ENCODE data around the gene GREB1.

The GREB1 gene

DNA sequence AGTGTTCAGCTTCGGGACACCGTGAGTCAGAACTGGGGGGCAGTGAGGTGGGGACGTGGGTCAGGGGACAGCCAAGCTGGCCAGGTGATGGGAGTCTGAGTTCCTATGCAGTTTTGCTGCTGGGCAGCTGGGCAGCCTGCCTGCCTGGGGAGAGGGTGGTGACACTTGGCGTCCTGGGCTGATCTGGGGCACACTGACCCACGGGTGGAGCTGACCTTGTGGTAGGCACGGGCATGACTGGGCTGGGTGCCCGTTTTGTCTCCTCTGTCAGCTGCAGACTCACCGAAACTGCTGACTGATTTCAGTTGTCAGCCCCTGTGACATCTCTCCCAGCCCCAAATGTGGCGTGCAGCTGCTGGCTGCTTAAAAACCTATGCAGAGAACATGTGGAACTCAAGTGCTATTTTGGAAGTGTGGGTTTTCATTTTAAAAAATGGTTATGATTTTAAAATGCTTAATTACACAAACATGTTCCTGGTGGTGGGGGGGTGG lies 35.3 kb upstream of the GREB1 start:
- Histone ChIP-seq H4K20me1 (ENCODE audit: low read depth, low read length) (no peaks in the 10 kb centered on the region), H3K9ac (ENCODE audit: low read length) (no peak overlapping the region), H2AFZ (ENCODE audit: low read depth, low read length, severe bottlenecking) (no peak overlapping the region), H3K36me3 (ENCODE audit: low read length) (no peaks in the 10 kb centered on the region), H3K4me3 (ENCODE audit: insufficient read depth, low read length, poor library complexity, severe bottlenecking) (no peak overlapping the region), H3F3A (ENCODE audit: insufficient read depth) (no peaks in the 10 kb centered on the region), H3K9me3 (ENCODE audit: insufficient read depth, low read length) (no peaks in the 10 kb centered on the region), H3K79me2 (ENCODE audit: insufficient read depth, low read length) (no peaks in the 10 kb centered on the region), H3K9me2 (replicated peaks; ENCODE audit: insufficient read depth, low read length) (no peaks in the 10 kb centered on the region), H3K4me2 (ENCODE audit: low read depth, low read length, poor library complexity, severe bottlenecking) (no peak overlapping the region), H3K27ac (ENCODE audit: low read depth, low read length) (no peak overlapping the region), H3K27me3 (ENCODE audit: low read length) (no peaks in the 10 kb centered on the region)
- TF ChIP-seq CTCF (IDR thresholded peaks at IDR 0.05; ENCODE audit: insufficient read depth, low read length, poor library complexity, severe bottlenecking) (no peak), EZH2phosphoT487 (conservative IDR thresholded peaks at IDR 0.05; ENCODE audit: low read length) (no peak)

GRCh38 chr2:11499081-11499743 lies 34.6 kb upstream of the GREB1 start:
- Histone ChIP-seq H3K9ac (ENCODE audit: low read length) (no peak overlapping the region), H3K4me3 (ENCODE audit: insufficient read depth, low read length, poor library complexity, severe bottlenecking) (no peak overlapping the region), H4K20me1 (ENCODE audit: low read depth, low read length) (no peaks in the 10 kb centered on the region), H3K9me3 (ENCODE audit: insufficient read depth, low read length) (no peaks in the 10 kb centered on the region), H3K27ac (ENCODE audit: low read depth, low read length) (no peak overlapping the region), H3K9me2 (replicated peaks; ENCODE audit: insufficient read depth, low read length) (no peaks in the 10 kb centered on the region), H3K79me2 (ENCODE audit: insufficient read depth, low read length) (no peaks in the 10 kb centered on the region), H3K36me3 (ENCODE audit: low read length) (no peaks in the 10 kb centered on the region), H3K4me2 (ENCODE audit: low read depth, low read length, poor library complexity, severe bottlenecking) (no peak overlapping the region), H3K27me3 (ENCODE audit: low read length) (no peaks in the 10 kb centered on the region), H3F3A (ENCODE audit: insufficient read depth) (no peaks in the 10 kb centered on the region), H2AFZ (ENCODE audit: low read depth, low read length, severe bottlenecking) (no peak overlapping the region)
- TF ChIP-seq EZH2phosphoT487 (conservative IDR thresholded peaks at IDR 0.05; ENCODE audit: low read length) = no peak
- no peak for TF ChIP-seq CTCF (IDR thresholded peaks at IDR 0.05; ENCODE audit: insufficient read depth, low read length, poor library complexity, severe bottlenecking)

GRCh38 chr2:11500702-11501303 lies 33.0 kb upstream of the GREB1 start:
- TF ChIP-seq EZH2phosphoT487 (conservative IDR thresholded peaks at IDR 0.05; ENCODE audit: low read length) = no peak
- H3F3A ChIP-seq (ENCODE audit: insufficient read depth) = no peaks in the 10 kb centered on the region
- no peaks in the 10 kb centered on the region for H4K20me1 ChIP-seq (ENCODE audit: low read depth, low read length)
- H3K36me3 ChIP-seq (ENCODE audit: low read length) = no peaks in the 10 kb centered on the region
- H2AFZ ChIP-seq (ENCODE audit: low read depth, low read length, severe bottlenecking) = no peak overlapping the region
- no peaks in the 10 kb centered on the region for H3K9me3 ChIP-seq (ENCODE audit: insufficient read depth, low read length)
- H3K9me2 ChIP-seq (replicated peaks; ENCODE audit: insufficient read depth, low read length) = no peaks in the 10 kb centered on the region
- H3K27me3 ChIP-seq (ENCODE audit: low read length) = no peaks in the 10 kb centered on the region
- no peak overlapping the region for H3K4me3 ChIP-seq (ENCODE audit: insufficient read depth, low read length, poor library complexity, severe bottlenecking)
- no peaks in the 10 kb centered on the region for H3K79me2 ChIP-seq (ENCODE audit: insufficient read depth, low read length)
- no peak overlapping the region for H3K9ac ChIP-seq (ENCODE audit: low read length)
- H3K4me2 ChIP-seq (ENCODE audit: low read depth, low read length, poor library complexity, severe bottlenecking) = no peak overlapping the region
- no peak overlapping the region for H3K27ac ChIP-seq (ENCODE audit: low read depth, low read length)

GRCh38 chr2:11502740-11503292 lies 31.0 kb upstream of the GREB1 start:
- Histone ChIP-seq H3K9me2 (replicated peaks; ENCODE audit: insufficient read depth, low read length) (no peaks in the 10 kb centered on the region), H3K4me2 (ENCODE audit: low read depth, low read length, poor library complexity, severe bottlenecking) (no peak overlapping the region), H3K9ac (ENCODE audit: low read length) (no peak overlapping the region), H3F3A (ENCODE audit: insufficient read depth) (no peaks in the 10 kb centered on the region), H2AFZ (ENCODE audit: low read depth, low read length, severe bottlenecking) (no peak overlapping the region), H3K27ac (ENCODE audit: low read depth, low read length) (no peak overlapping the region), H3K79me2 (ENCODE audit: insufficient read depth, low read length) (no peaks in the 10 kb centered on the region), H3K36me3 (ENCODE audit: low read length) (no peaks in the 10 kb centered on the region), H3K9me3 (ENCODE audit: insufficient read depth, low read length) (no peaks in the 10 kb centered on the region), H3K27me3 (ENCODE audit: low read length) (no peaks in the 10 kb centered on the region), H4K20me1 (ENCODE audit: low read depth, low read length) (no peaks in the 10 kb centered on the region), H3K4me3 (ENCODE audit: insufficient read depth, low read length, poor library complexity, severe bottlenecking) (no peak overlapping the region)
- TF ChIP-seq CTCF (IDR thresholded peaks at IDR 0.05; ENCODE audit: insufficient read depth, low read length, poor library complexity, severe bottlenecking) (no peak), EZH2phosphoT487 (conservative IDR thresholded peaks at IDR 0.05; ENCODE audit: low read length) (no peak)
